Measurements from ENCODE around the gene SDR42E2. TPM values are rescaled to one million over a fixed set of nuclear protein-coding genes. Genes with fewer than 3 reads are reported as not detected.
"Not testable (repeated sequence)": the region's sequence is repeated elsewhere in the genome, so short reads cannot be mapped to it uniquely, and the experiment has no call there.

The SDR42E2 gene
- total RNA-seq, 1 donor from 2014 or later: not detected

GRCh38 chr16:22163806-22164205, 1.5 kb downstream of the SDR42E2 start:
- Histone ChIP-seq H3K36me3 (no peaks in the 10 kb centered on the region), H3K27ac (no peak overlapping the region), H3K4me1 (no peaks in the 10 kb centered on the region), H3K9me3 (no peaks in the 10 kb centered on the region), H3K27me3 (no peaks in the 10 kb centered on the region), H3K4me3 (no peak overlapping the region)
- intact Hi-C loops (cut with DNase I): no loop called here
- no peak for DNase-seq (ENCODE audit: low spot score in 2 of 2)
- no peak for TF ChIP-seq CTCF (IDR thresholded peaks at IDR 0.05)

GRCh38 chr16:22164482-22164881, 2.2 kb downstream of the SDR42E2 start:
- Histone ChIP-seq H3K4me3 (no peak overlapping the region), H3K9me3 (no peaks in the 10 kb centered on the region), H3K36me3 (no peaks in the 10 kb centered on the region), H3K27ac (no peak overlapping the region), H3K27me3 (no peaks in the 10 kb centered on the region), H3K4me1 (no peaks in the 10 kb centered on the region)
- intact Hi-C loops (cut with DNase I): no loop called here
- DNase-seq (ENCODE audit: low spot score in 2 of 2): no peak
- TF ChIP-seq CTCF (IDR thresholded peaks at IDR 0.05): no peak

GRCh38 chr16:22165508-22166285, 3.4 kb downstream of the SDR42E2 start:
- no peak for DNase-seq (ENCODE audit: low spot score in 2 of 2)
- Histone ChIP-seq H3K36me3 (no peaks in the 10 kb centered on the region), H3K27ac (no peak overlapping the region), H3K4me1 (no peaks in the 10 kb centered on the region), H3K4me3 (no peak overlapping the region), H3K9me3 (no peaks in the 10 kb centered on the region), H3K27me3 (no peaks in the 10 kb centered on the region)
- TF ChIP-seq CTCF (IDR thresholded peaks at IDR 0.05): no peak
- intact Hi-C loops (cut with DNase I): no loop called here

GRCh38 chr16:22171953-22172352, 9.6 kb downstream of the SDR42E2 start:
- no peak for DNase-seq (ENCODE audit: low spot score in 2 of 2)
- TF ChIP-seq CTCF (IDR thresholded peaks at IDR 0.05): no peak
- intact Hi-C loops (cut with DNase I): no loop called here

GRCh38 chr16:22172642-22173041, 10.3 kb downstream of the SDR42E2 start:
- H3K9me3 ChIP-seq; H3K36me3 ChIP-seq; intact Hi-C loops (cut with DNase I); H3K4me1 ChIP-seq; H3K4me3 ChIP-seq; H3K27me3 ChIP-seq; DNase-seq (ENCODE audit: low spot score in 2 of 2); H3K27ac ChIP-seq: not testable (repeated sequence)

More at GRCh38 chr16:22171953-22172352, 9.6 kb downstream of the SDR42E2 start:
- no peaks in the 10 kb centered on the region for H3K9me3 ChIP-seq
- no peak overlapping the region for H3K4me3 ChIP-seq
- no peak overlapping the region for H3K27ac ChIP-seq
- H3K4me1 ChIP-seq: no peaks in the 10 kb centered on the region
- H3K27me3 ChIP-seq: no peaks in the 10 kb centered on the region
- H3K36me3 ChIP-seq: no peaks in the 10 kb centered on the region

- TF ChIP-seq CTCF (IDR thresholded peaks at IDR 0.05): no peak
- intact Hi-C loops (cut with DNase I): no loop called here
- no peak for DNase-seq (ENCODE audit: low spot score in 2 of 2)
These were observed 12.3 kb downstream of the SDR42E2 start for GRCh38 chr16:22174642-22175041.

More at GRCh38 chr16:22174642-22175041, 12.3 kb downstream of the SDR42E2 start:
- H3K27me3 ChIP-seq: no peaks in the 10 kb centered on the region
- no peak overlapping the region for H3K27ac ChIP-seq
- no peak overlapping the region for H3K4me3 ChIP-seq
- H3K9me3 ChIP-seq: no peaks in the 10 kb centered on the region
- H3K36me3 ChIP-seq: no peaks in the 10 kb centered on the region
- no peaks in the 10 kb centered on the region for H3K4me1 ChIP-seq
